GM20431 (cell line): ENCODE data around the gene FIBP.
"Not testable (repeated sequence)": the region's sequence is repeated elsewhere in the genome, so short reads cannot be mapped to it uniquely, and the experiment has no call there.

Experiments
- in situ Hi-C: fragments of 300-500 bp; cut with MseI, MboI; formaldehyde crosslinking; loops from one replicate; pipeline ENCODE4 v1.15.0; 2020; ENCODE audit warnings: low sequenced_read_pairs; ENCODE audit not compliant: unreplicated experiment

Gene FIBP

GRCh38 chr11:65851083-65851579 is 37.1 kb downstream of the FIBP start:
- in situ Hi-C loops, result no loop called here

GRCh38 chr11:65850217-65851082 is 37.8 kb downstream of the FIBP start:
- in situ Hi-C loops, result no loop called here

GRCh38 chr11:65849771-65850216 is 38.5 kb downstream of the FIBP start:
- in situ Hi-C loops, result no loop called here

- in situ Hi-C loops, result no loop called here
Observed at GRCh38 chr11:65849366-65849765, 38.9 kb downstream of the FIBP start.

- in situ Hi-C loops, result not testable (repeated sequence)
Observed at GRCh38 chr11:65848693-65849092, 39.6 kb downstream of the FIBP start.

GRCh38 chr11:65847746-65848145 is 40.5 kb downstream of the FIBP start:
- in situ Hi-C loops, result no loop called here

- in situ Hi-C loops, result no loop called here
Observed at GRCh38 chr11:65844231-65844872, 43.9 kb downstream of the FIBP start.

- in situ Hi-C loops, result no loop called here
Observed at GRCh38 chr11:65843811-65844210, 44.5 kb downstream of the FIBP start.

GRCh38 chr11:65842144-65842543 is 46.1 kb downstream of the FIBP start:
- in situ Hi-C loops, result no loop called here

- in situ Hi-C loops, result no loop called here
Observed at GRCh38 chr11:65834202-65834601, 54.1 kb downstream of the FIBP start.
